Activated CD8-positive, alpha-beta memory T cell treated with anti-CD3 and anti-CD28 coated beads, Interleukin-2, amount 50 U/mL, for 1 hour (primary cell): ENCODE data around the gene KIF3A.

Experiments used
- DNase-seq: peaks from one replicate; pipeline ENCODE4 v3.0.0-alpha.2; 2020; ENCODE audit errors: extremely low read depth

Gene KIF3A

DNA sequence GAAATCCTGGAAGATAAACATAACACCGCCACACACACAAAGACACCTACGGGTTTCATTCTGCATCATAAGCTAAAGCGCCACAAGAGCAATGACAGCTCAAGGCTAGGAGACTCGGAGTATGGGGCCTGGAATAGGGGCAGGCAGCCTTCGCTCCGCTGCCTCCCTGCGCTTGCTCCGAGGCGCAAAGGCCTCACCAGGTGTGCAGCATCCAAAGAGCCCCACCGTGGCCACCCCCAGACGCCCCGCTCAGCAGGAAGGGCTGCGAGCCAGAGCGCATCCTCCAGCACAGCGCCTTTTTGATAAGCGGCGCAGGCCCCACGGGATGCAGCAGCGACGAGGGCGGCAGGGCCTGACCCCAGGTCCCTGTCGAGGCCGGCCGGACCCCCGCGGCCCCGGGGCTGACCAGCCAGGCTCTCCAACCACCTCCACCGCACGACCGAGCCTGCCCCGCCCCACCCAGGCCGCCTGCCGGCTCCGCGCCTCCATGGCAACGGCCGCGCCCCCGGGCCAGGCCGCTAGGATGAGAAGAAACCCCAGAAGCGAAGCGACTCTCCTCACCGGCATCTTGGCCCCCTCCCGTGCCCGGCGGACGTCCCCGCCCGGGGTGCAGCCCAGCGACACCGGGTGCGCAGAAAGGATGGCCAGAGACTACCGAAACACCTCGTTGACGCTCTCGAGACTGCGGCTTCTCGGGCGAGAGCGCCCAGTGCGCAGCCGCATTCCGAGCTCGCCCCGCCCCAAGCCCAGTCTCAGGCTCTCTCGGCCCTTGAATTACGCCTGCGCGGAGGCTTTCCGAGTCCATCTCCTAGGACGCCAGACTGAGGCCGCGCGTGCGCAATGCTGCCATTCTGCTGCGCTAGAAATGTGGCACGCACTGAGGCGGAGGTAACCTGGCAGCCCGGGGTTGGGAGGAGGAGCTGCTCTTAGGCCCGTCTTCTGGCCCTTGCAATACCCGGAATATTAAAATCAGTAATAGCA is at the start of gene KIF3A:
TSS of gene KIF3A (minus strand) at position 694 of the 981 bp plus-strand sequence. CDS start at position 567, 127 bp downstream.
- peak; percentile 98 for DNase-seq

- DNase-seq = no peak
Measured at GRCh38 chr5:132787076-132787475, 49.7 kb upstream of the KIF3A start.

DNA sequence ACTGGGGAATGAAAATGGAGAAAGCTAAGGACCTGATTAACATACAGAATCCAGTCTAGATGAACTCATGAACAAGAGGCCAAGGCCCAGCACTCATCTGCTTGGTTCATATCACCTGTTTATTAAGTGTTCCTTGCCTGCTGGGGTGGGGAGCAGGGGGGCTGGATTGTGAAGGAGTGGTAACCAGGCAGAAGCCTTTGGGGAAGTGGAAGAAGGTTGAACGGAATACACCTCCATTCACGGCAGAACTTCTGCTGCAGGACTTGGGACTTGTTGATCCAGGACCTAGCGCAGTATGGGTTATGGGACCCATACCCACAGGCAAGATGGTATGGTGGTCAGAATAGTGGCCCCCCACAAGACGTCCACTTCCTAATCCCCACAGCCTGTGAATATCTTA is 48.5 kb upstream of the KIF3A start:
- DNase-seq = no peak

DNA sequence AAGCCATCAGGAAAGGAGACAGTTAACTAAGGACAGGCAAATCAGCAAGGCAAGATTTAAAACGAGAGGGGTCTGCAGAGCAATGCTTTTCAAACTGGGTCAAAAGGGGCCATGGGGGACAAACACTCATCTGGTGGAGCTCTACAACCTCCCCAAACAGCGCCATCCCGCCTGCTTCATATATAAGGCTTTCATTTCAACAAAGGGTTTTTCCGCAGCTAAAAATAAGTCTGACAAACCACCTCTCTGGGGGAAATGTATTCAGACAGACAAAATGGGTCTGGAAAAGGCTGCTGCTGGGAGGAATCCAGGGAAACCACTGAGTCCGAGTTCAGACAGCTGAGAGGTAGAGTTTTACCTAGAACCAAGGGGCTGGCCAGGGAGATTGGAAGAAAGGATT is 48.0 kb upstream of the KIF3A start:
- no peak for DNase-seq

DNA sequence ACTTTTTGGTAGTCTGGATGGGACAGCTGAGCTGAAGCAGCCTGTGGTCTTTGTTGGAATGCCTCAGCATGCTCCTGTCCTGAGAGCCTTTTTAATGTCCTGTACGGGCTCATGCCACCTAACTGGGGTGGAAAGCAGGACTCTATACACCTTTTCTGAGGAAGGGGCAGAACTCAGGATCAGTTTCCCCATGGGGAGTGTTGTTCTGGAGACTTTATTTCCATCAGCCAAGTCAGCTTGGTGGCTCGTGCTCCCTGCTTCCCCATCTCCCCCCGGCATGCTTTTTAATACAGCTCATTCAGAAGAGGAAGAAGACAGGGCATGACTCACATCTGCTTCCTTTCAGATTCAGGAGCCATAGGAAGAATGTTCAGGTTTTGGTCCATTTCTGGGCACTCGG is 44.8 kb upstream of the KIF3A start:
- DNase-seq = no peak

- DNase-seq = no peak
Measured at GRCh38 chr5:132781029-132781428, 43.7 kb upstream of the KIF3A start.

- no peak for DNase-seq
Measured at GRCh38 chr5:132780577-132780976, 43.2 kb upstream of the KIF3A start.

- no peak for DNase-seq
Measured at GRCh38 chr5:132779961-132780360, 42.6 kb upstream of the KIF3A start.

DNA sequence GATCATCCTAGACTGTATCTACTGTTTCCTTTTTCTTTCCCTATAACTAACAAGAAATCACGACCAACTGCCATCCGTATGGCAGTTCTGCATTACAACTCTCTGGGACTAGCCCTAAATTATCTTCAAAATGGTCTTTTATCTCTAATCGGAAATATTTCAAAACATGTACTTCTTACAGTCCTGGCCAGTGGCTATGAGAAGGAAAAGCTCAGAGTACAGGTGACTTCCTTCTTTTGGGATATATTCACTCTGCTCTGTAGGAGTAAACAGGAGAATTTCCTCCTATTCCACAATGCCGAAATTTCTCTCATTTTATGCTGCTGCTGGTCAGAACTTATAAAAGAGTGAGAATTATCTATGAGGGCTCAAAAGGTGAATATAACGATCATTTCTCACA is 41.5 kb upstream of the KIF3A start:
- no peak for DNase-seq

DNA sequence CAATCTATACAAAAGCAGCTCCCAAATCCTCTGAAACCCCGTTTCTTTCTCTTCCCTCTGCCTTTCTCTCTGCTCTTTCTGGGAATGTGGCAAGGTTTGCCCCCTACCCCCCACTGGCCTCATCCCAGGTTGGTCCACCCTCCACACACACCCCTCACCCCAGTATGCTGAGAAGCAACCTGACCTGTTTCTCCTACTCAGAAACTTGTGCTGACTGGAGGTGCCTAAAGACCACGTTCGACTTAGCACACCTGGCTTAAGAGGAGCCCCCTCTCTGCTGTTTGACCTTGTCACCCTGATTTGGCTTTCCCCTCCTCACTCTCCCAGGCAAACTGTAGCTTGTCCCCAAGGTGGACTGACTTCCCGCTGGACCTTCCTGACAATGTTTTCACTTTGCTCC is 40.8 kb upstream of the KIF3A start:
- DNase-seq = no peak

GRCh38 chr5:132777209-132778069 is 40.1 kb upstream of the KIF3A start, which contains the start of gene SEPTIN8:
Gene SEPTIN8 (minus strand): TSS chr5:132777239. CDS start chr5:132777137, 102 bp downstream.
- no peak for DNase-seq

GRCh38 chr5:132776938-132777208 is 39.5 kb upstream of the KIF3A start:
- no peak for DNase-seq

GRCh38 chr5:132776131-132776937 is 39.0 kb upstream of the KIF3A start:
- DNase-seq = no peak

DNA sequence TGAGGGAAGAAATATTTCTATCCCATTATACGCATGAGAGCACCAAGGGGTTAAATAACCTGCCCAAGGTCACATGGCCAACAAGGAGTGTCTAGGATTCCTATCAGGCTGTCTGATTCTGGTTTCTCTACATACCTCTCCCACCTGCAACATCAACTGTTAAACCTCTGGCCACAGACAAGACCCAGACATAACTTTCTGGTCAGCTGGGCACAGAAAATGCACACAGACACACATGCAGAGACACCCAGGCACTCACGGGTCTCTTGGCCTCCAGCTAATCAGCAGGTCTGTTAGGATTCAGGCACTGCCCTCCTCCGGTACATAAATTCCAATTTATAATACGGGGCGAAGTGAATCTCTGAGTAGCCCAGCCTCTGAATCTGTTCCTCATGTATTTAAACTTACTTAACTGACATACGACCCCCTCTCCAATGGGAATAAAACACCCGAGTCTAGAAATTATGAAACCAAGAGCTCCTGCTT is 38.2 kb upstream of the KIF3A start:
- DNase-seq = no peak

DNA sequence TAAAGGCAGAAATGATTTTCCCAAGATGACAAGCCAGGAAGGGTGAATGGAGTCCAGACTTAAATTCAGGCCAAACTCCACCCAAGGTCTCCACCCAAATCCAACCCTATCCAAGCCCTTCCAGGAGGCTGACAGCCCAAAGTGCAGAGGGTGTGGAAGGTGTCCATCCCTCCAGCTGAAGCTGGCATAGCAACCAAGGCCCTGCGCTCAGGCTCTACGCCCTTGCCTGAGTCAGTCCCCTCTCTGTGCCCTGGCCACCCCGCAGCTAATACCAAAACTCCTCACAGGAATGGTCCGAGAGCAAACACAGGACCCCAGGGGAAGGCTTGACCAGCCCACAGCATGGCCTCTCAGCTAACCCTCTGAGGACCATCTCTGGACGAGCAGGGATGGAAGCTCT is 37.5 kb upstream of the KIF3A start:
- no peak for DNase-seq

DNA sequence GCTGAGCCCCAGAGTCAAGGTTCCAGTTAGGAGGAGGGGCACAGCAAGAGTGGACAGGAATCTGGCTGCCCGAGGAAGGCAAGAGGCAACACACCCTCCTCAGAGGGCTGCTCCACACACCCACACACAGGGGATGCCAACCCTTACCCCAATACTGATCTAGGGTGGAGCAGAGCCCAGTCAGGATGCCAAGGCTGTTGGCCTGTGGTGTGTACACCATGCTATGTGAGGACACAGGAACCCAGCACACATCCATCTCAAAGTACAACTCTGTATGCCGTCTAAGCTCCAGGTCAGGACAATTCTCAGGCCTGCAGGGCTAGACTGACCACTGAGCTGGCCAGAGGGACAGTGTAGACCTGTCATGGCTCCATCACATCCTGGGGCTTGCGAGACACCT is 37.1 kb upstream of the KIF3A start:
- DNase-seq = no peak

GRCh38 chr5:132773601-132774355 is 36.4 kb upstream of the KIF3A start:
- DNase-seq = no peak

DNA sequence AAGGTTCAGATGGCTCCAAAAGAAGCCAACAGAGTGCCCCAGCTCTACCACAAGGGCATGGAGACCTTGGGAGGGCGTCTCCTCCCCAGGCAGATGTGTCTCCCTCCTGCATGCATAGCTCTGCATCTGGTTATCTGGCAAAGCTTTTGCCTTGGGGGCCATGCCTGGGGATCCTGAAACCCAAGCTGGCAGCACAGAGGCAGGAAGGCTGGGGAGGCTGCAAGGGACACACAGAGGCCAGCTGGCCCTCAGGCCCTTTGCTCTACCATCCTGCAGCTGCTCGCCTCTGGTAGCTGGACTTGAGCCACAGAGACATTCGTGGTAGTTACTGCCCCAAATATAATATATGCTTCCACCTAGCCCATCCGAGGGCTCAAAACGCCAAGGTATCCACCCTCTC is 35.8 kb upstream of the KIF3A start:
- no peak for DNase-seq

GRCh38 chr5:132772291-132773070 is 35.1 kb upstream of the KIF3A start:
- no peak for DNase-seq

DNA sequence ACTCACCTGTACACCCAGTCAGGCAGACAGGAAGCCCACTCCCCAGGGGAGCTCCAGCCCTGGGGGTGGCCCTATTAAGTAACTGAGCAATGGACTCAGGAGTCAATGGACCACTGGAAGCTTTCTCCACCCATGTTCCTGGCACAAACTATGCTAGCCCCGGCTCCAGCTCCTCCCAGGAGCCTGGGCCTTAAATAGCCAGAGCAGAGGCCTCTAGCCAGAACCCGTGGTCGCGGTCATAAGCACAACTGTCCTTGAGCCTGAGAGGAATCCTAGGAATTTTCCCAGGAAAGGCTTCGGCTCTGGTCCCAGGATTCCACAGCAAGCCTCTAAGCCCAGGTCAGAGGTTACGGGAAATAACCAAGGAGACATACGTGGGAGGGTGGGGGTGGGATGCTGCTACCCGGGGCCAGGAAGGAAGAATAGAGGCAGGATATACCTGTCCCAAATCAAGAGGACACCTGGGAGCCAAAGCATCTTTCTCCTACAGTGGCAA is 34.2 kb upstream of the KIF3A start:
- no peak for DNase-seq
